ENCODE data around the gene CREB3L1. TPM values are rescaled to one million over a fixed set of nuclear protein-coding genes. Genes with fewer than 3 reads are reported as not detected.

Gene CREB3L1
- polyA plus RNA-seq, 1 donor from 2014 or later, result not detected

- no peaks in the 10 kb centered on the region for H3K36me3 Mint-ChIP-seq
- H3K4me1 Mint-ChIP-seq, result peaks cover 19 to 22% (median 19%) of the 10 kb centered on the region in 3 donors
- peaks cover 21% of the 10 kb centered on the region for H3K27me3 Mint-ChIP-seq
- no peak overlapping the region for H3K27ac Mint-ChIP-seq
- no peak overlapping the region for H3K4me3 Mint-ChIP-seq
- H3K9me3 Mint-ChIP-seq, result no peaks in the 10 kb centered on the region
Observed at GRCh38 chr11:46342239-46342638, 64.8 kb downstream of the CREB3L1 start.

- peak overlapping the region in 2 of 4 donors; percentile 6 to 82 for H3K4me3 Mint-ChIP-seq
- no peaks in the 10 kb centered on the region for H3K9me3 Mint-ChIP-seq
- peaks cover 15% of the 10 kb centered on the region for H3K27me3 Mint-ChIP-seq
- peak overlapping the region in 1 of 3 donors; percentile 86 for H3K27ac Mint-ChIP-seq
- H3K4me1 Mint-ChIP-seq, result peaks cover 19 to 26% (median 22%) of the 10 kb centered on the region in 3 donors
- H3K36me3 Mint-ChIP-seq, result no peaks in the 10 kb centered on the region
Observed at GRCh38 chr11:46343520-46343919, 66.1 kb downstream of the CREB3L1 start.

GRCh38 chr11:46345131-46345597, 67.7 kb downstream of the CREB3L1 start:
- H3K4me1 Mint-ChIP-seq, result peaks cover 28 to 39% (median 31%) of the 10 kb centered on the region in 3 donors
- no peaks in the 10 kb centered on the region for H3K9me3 Mint-ChIP-seq

DNA sequence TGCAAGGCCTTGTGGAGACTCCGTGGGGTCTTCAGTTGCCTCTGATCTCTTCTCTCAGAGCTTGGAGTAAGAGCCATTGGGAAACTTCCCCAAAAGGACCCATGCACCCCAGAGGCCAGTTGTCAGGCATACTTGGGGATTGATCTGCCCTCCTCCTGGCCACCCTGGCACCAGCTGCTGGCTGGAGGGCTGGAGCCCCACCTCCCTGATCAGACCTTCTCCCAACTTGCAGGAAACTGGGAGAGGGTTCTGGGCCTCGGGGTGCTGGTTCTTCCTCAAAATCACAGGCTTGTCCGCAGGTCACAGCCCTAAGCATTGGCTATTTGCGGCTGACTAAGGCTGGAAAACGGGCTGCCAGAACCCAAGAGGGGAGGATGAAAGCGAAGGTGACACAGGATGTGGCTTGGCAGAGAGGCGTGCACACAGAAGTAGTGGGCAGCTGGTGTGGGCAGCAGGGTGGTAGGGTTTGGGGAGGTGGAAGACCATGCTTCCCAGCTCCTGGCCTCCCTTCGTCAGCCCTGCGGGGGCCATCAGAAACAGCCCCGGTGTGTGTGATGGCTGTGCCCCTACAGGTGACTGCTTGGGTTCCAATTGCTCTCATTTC, 68.5 kb downstream of the CREB3L1 start:
- Mint-ChIP-seq H3K27ac (peak overlapping the region; percentile 65 to 86 (median 75)), H3K4me3 (peak overlapping the region; percentile 14 to 93 (median 80)), H3K4me1 (peaks cover 28 to 41% (median 31%) of the 10 kb centered on the region in 3 donors), H3K9me3 (no peaks in the 10 kb centered on the region), H3K36me3 (no peaks in the 10 kb centered on the region), H3K27me3 (peaks cover 7% of the 10 kb centered on the region)

More at GRCh38 chr11:46345131-46345597, 67.7 kb downstream of the CREB3L1 start:
- Mint-ChIP-seq H3K4me3 (peak overlapping the region; percentile 14 to 93 (median 79)), H3K27ac (peak overlapping the region; percentile 1 to 75 (median 33)), H3K36me3 (no peaks in the 10 kb centered on the region), H3K27me3 (peaks cover 10% of the 10 kb centered on the region)

DNA sequence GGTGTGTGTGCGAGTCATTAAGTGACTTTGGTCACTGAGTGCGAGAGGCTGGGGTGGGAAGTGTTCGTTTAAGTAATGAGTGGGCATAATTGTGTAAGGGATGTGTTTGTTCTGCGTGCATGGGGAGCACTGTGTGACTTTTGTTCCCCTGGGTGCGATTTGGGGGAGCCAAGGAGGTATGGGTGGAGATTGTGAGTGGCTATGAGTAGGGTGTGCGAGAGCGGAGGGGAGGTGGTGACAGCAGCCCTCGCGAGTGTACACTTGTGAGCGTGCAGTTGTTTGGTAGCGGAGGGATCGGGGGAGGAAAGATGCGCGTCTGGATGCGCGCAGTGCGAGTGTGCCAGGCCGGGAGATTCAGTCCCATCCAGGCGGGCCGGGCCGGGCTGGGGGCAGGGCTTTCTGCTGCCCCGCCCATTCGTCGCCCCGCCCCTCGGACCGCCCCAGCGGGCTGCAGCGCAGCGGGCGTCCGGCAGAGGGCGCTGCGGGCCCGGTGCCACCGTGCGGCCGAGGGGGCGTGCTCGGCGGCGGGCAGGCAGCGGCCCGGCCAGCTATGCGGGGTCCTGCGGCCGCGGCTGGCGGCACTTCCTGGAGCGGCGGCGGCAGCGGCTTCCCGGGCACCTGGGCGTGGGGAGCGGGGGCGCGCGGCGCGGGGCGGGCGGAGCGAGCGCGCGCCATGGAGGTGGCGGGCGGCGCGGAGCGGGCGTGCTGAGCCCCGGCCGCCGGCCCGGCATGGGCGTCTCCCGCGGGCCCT, 69.6 kb downstream of the CREB3L1 start, which contains the start of gene DGKZ:
DGKZ (plus strand) TSS at position 578 of the 751 bp plus-strand sequence. CDS start 197 bp downstream, outside the sequence.
- Mint-ChIP-seq H3K27me3 (peaks cover 6% of the 10 kb centered on the region), H3K4me3 (peak within 1 kb of the TSS; percentile 84 to 94 (median 92)), H3K4me1 (peaks cover 31 to 41% (median 33%) of the 10 kb centered on the region in 3 donors), H3K27ac (peak within 1 kb of the TSS; percentile 65 to 86 (median 81)), H3K36me3 (no peaks in the 10 kb centered on the region), H3K9me3 (no peaks in the 10 kb centered on the region)

DNA sequence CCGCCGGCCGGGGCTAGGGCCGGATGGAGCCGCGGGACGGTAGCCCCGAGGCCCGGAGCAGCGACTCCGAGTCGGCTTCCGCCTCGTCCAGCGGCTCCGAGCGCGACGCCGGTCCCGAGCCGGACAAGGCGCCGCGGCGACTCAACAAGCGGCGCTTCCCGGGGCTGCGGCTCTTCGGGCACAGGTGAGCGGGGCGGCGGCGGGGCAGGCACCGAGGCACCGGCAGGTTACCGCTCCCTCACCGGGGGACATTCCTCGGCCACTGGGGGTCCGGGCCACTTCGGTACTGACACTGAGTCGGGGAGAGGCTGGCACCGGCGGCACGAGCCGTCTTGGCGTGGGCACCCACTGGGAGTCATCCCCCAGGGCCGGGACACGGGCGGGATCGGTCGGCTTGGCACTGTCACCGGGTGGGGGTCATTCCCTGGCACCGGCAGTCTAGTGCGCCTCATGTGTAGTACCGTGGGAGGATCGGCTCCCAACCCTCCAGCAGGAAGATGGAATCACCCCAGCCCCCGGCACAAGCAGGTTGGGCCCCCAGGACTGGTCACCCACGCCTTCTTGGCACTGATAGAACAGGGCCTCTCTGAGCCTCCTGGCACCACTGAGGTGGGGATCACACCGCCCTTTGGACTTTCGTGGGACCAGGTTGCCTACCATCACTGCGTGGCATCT, 70.3 kb downstream of the CREB3L1 start:
- Mint-ChIP-seq H3K27ac (peak overlapping the region in 1 of 3 donors; percentile 81), H3K4me3 (peak overlapping the region; percentile 84 to 94 (median 90)), H3K36me3 (no peaks in the 10 kb centered on the region), H3K4me1 (peaks cover 31 to 44% (median 34%) of the 10 kb centered on the region in 3 donors), H3K27me3 (peaks cover 6% of the 10 kb centered on the region), H3K9me3 (no peaks in the 10 kb centered on the region)

GRCh38 chr11:46348566-46349401, 71.3 kb downstream of the CREB3L1 start:
- Mint-ChIP-seq H3K4me1 (peaks cover 31 to 44% (median 38%) of the 10 kb centered on the region in 3 donors), H3K9me3 (no peaks in the 10 kb centered on the region), H3K27ac (peak overlapping the region; percentile 38 to 81 (median 73)), H3K4me3 (peak overlapping the region; percentile 84 to 94 (median 90)), H3K36me3 (no peaks in the 10 kb centered on the region), H3K27me3 (peaks cover 6% of the 10 kb centered on the region)

DNA sequence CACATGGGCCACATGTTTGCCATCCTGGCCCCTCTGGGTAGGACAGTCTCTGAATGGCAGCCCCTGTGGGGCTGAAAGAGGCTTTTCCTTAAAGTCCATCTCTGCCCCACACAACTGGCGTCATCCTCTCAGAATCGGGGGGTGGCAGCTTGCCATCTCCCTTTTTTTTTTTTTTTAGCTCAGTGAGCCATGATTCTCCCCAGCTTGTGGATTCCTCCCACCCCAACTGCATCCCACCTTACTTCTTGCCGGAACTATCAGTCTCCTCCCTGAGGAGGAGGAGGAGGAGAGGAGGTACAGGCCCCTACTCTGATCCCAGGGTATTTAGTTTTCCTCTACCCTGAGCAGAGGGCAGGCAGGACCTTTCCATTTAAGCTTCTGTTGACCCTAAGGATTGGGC, 73.2 kb downstream of the CREB3L1 start:
- H3K27ac Mint-ChIP-seq, result peak overlapping the region in 1 of 3 donors; percentile 68
- peaks cover 24 to 35% (median 34%) of the 10 kb centered on the region in 3 donors for H3K4me1 Mint-ChIP-seq
- H3K9me3 Mint-ChIP-seq, result no peaks in the 10 kb centered on the region
- no peaks in the 10 kb centered on the region for H3K27me3 Mint-ChIP-seq
- H3K4me3 Mint-ChIP-seq, result peak overlapping the region in 1 of 4 donors; percentile 34
- no peaks in the 10 kb centered on the region for H3K36me3 Mint-ChIP-seq

DNA sequence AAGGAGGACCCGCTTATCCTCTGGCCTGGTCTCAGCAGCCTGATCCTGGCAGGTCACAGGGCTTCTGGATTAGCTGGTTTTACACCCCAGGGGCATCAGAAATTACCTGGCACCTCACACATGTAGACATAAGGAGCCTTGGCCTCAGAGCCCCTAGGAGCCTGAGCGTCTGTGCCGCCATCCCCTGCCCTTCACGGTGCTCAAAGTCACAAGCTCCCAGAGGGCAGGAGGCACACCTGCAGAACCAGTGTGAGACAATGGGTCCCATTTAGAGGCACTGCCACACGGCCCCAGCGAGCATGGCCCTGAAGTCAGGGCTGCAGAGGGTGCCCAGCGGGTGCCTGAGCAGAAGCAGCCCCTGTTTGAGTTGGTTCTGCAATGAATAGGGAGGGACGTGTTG, 73.7 kb downstream of the CREB3L1 start:
- Mint-ChIP-seq H3K9me3 (no peaks in the 10 kb centered on the region), H3K27ac (peak overlapping the region; percentile 13 to 68 (median 57)), H3K27me3 (no peaks in the 10 kb centered on the region), H3K36me3 (no peaks in the 10 kb centered on the region), H3K4me1 (peaks cover 24 to 31% (median 30%) of the 10 kb centered on the region in 3 donors), H3K4me3 (peak overlapping the region in 1 of 4 donors; percentile 59)

DNA sequence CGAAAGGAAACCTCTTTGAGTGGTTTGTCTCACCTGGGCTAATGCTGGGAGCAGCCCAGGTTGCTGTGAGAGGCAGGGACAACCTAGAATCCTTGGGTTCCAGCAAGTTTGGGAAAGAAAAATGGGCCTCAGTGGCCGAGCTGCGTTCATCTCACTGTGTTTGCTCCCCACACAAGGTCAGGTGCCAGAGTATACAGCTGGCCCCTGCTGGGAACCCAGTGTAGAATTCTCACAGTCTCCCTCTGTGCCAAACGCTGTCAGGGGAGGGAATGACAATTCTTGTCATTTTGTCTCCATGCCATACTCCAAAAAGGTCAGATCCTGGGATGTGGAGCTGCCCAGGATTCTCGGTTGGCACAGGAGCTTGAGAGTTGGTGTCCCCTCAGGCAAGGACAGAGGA, 74.1 kb downstream of the CREB3L1 start:
- Mint-ChIP-seq H3K4me1 (peaks cover 22 to 26% (median 26%) of the 10 kb centered on the region in 3 donors), H3K27ac (peak overlapping the region in 1 of 3 donors; percentile 57), H3K36me3 (no peaks in the 10 kb centered on the region), H3K9me3 (no peaks in the 10 kb centered on the region), H3K27me3 (no peaks in the 10 kb centered on the region), H3K4me3 (no peak overlapping the region)

GRCh38 chr11:46352063-46352841, 74.8 kb downstream of the CREB3L1 start:
- Mint-ChIP-seq H3K27me3 (no peaks in the 10 kb centered on the region), H3K36me3 (no peaks in the 10 kb centered on the region), H3K9me3 (no peaks in the 10 kb centered on the region), H3K4me3 (peak overlapping the region in 2 of 4 donors; percentile 41 to 73), H3K4me1 (peaks cover 21 to 24% (median 22%) of the 10 kb centered on the region in 3 donors), H3K27ac (peak overlapping the region in 1 of 3 donors; percentile 57)

GRCh38 chr11:46353698-46354097, 76.2 kb downstream of the CREB3L1 start:
- H3K36me3 Mint-ChIP-seq, result no peaks in the 10 kb centered on the region
- H3K4me3 Mint-ChIP-seq, result no peak overlapping the region
- peaks cover 18 to 25% (median 19%) of the 10 kb centered on the region in 3 donors for H3K4me1 Mint-ChIP-seq
- H3K9me3 Mint-ChIP-seq, result no peaks in the 10 kb centered on the region
- peak overlapping the region in 2 of 3 donors; percentile 50 to 53 for H3K27ac Mint-ChIP-seq
- H3K27me3 Mint-ChIP-seq, result no peaks in the 10 kb centered on the region

- Mint-ChIP-seq H3K36me3 (no peaks in the 10 kb centered on the region), H3K4me3 (no peak overlapping the region), H3K9me3 (no peaks in the 10 kb centered on the region), H3K27ac (peak overlapping the region in 1 of 3 donors; percentile 50), H3K27me3 (no peaks in the 10 kb centered on the region), H3K4me1 (peaks cover 12 to 21% (median 16%) of the 10 kb centered on the region in 3 donors)
Observed at GRCh38 chr11:46356924-46357482, 79.5 kb downstream of the CREB3L1 start.

Data from IgD-negative memory B cell (primary cell).